Heart right ventricle (tissue), 16 donors: ENCODE results near the gene SGIP1. TPM values are rescaled to one million over a fixed set of nuclear protein-coding genes. Genes with fewer than 3 reads are reported as not detected.
A peak's percentile ranks its signal among the peaks of the same experiment; 100 is the strongest.

Experiments
- ATAC-seq, 8 donors: fragments of 200-7000 bp; cut with Tn5 transposase; one replicate each; pipeline ENCODE4 v1.9.1; 2020; ENCODE audit warnings: mild to moderate bottlenecking in 8 of 8, moderate library complexity in 8 of 8, moderate number of reproducible peaks in 1 of 8
- DNase-seq, 2 donors: peaks; one replicate each; pipeline ENCODE4 v3.0.0-alpha.2; 2020
- H3K27ac ChIP-seq, 10 donors: fragments of 200-600 bp; sonication (generic) in 2 of 10; one replicate each; pipeline versions ENCODE4 v1.5.0 to v1.8.0; 2020 to 2022; ENCODE audit warnings: mild to moderate bottlenecking in 3 of 10
- H3K27me3 ChIP-seq, 7 donors: fragments of 200-600 bp; one replicate each; pipeline ENCODE4 v1.8.0; 2021 to 2022; ENCODE audit warnings: mild to moderate bottlenecking in 2 of 7
- H3K36me3 ChIP-seq, 9 donors: fragments of 200-600 bp; sonication (generic) in 1 of 9; one replicate each; pipeline versions ENCODE4 v1.5.0 to v1.8.0; 2020 to 2022; ENCODE audit warnings: mild to moderate bottlenecking in 2 of 9
- H3K4me1 ChIP-seq, 9 donors: fragments of 200-600 bp; sonication (generic) in 1 of 9; one replicate each; pipeline versions ENCODE4 v1.5.0 to v1.8.0; 2020 to 2022; ENCODE audit warnings: mild to moderate bottlenecking in 4 of 9
- H3K4me3 ChIP-seq, 10 donors: fragments of 200-600 bp; sonication (generic) in 2 of 10; one replicate each; pipeline versions ENCODE4 v1.5.0 to v1.8.0; 2020 to 2022; ENCODE audit warnings: mild to moderate bottlenecking in 7 of 10, moderate library complexity in 2 of 10
- H3K9me3 ChIP-seq, 11 donors: fragments of 200-600 bp in 10 of 11; sonication (generic) in 2 of 11; one replicate each; pipeline versions ENCODE4 v1.5.0 to v1.8.0; 2013 to 2022; ENCODE audit warnings: mild to moderate bottlenecking in 2 of 11, control low read depth in 1 of 11, moderate library complexity in 1 of 11
- CTCF ChIP-seq, 9 donors: fragments of 200-600 bp; sonication (generic) in 2 of 9; IDR thresholded peaks; one replicate each; pipeline versions ENCODE4 v1.5.0 to v1.8.0; 2021 to 2022; ENCODE audit warnings: antibody characterized with exemption in 9 of 9, mild to moderate bottlenecking in 5 of 9, moderate library complexity in 1 of 9
- WGBS, 2 donors: extraction: QIAGEN DNeasy Blood & Tissue Kit; methylation state at CpG; one replicate each; pipeline ENCODE4 v1.1.7; 2013; ENCODE audit warnings: inconsistent platforms in 1 of 2; 5-methylcytosine and 5-hydroxymethylcytosine counted together
- intact Hi-C, 10 donors: fragments of 100-400 bp; cut with DNase I; formaldehyde crosslinking; loops; one replicate each; pipeline versions ENCODE4 v1.11.1 to v1.14.2; 2022
- polyA plus RNA-seq, 2 donors: library from polyadenylated mRNA; stranded (reverse); fragments of 200-250 nt; gene quantifications; one replicate each; pipeline ENCODE4 v1.2.3, GENCODE V29; 2013
- total RNA-seq, 10 donors: library from RNA; stranded (reverse); fragmentation: NEBNext Ultra II Directional in 3 of 10; extraction: Animal tissue kit (Norgen Biotek cat#: 25700) in 3 of 10; gene quantifications; one replicate each; pipeline versions ENCODE4 v1.2.1 to v1.2.4, GENCODE V29; 2021 to 2023
- donor health status: Arrhythmogenic right ventricular cardiomyopathy.
- donor health status: ischemic (EF 13 %, LVEDD 7.1; RV severe dilation, severe dysfunction).
- donor health status: healthy with polysubstance abuse.
- donor health status: DM: no; HTN: yes; CAD: no.
- donor health status: DM: no; HTN: no; CAD: no.
- donor health status: ischemic (EF 25% LVEDD 6.9; RV normal size, moderate dysfunction).
- donor health status: ischemic (EF 25% LVEDD 5.7; RV mildly dilated, moderate dysfunction).
- donor health status: healthy.
- donor health status: DM: yes; HTN: yes; CAD: no.
- donor health status: Ischemic cardiomyopathy.
- donor health status: ischemic (EF 35%, LVEDD 5.7; RV mildly dilated, moderate dysfunction).
- donor health status: nonischemic (EF 11% LVEDD 7.7; RV severe dilation, severe dysfunction).
- donor health status: DM: yes; HTN: yes; CAD: no.
- donor health status: PGD.
- donor health status: ischemic (EF 29% LVEDD 5.4; RV normal size, mild dysfunction).
- donor health status: nonischemic (EF 23%, LVEDD 6.1; RV moderate dilation, normal function).

Gene SGIP1
- total and polyA plus RNA-seq, 12 donors = 1.6 to 19.6 (median 4.9) TPM

GRCh38 chr1:66711420-66711819 is 177.5 kb downstream of the SGIP1 start:
- Histone ChIP-seq H3K4me1 (no peaks in the 10 kb centered on the region), H3K4me3 (no peak overlapping the region), H3K27me3 (no peaks in the 10 kb centered on the region), H3K9me3 (no peaks in the 10 kb centered on the region), H3K27ac (no peak overlapping the region), H3K36me3 (no peaks in the 10 kb centered on the region)
- peak in 5 of 9 donors; percentile 13 to 45 (median 23) for TF ChIP-seq CTCF (IDR thresholded peaks at IDR 0.05)
- intact Hi-C loops = no loop called here
- ATAC-seq (no peak), DNase-seq (no peak)
- WGBS, 2 donors = 17 to 33% methylated on average over 2 of the region's 2 CpGs

- peaks cover 0 to 3% (median 0%) of the 10 kb centered on the region in 9 donors for H3K36me3 ChIP-seq
- TF ChIP-seq CTCF (IDR thresholded peaks at IDR 0.05) = no peak
- intact Hi-C loops = loop anchor here in 1 of 10 donors (1.0 kb wide), 1 partner anchor 10 kb away; no protein-coding TSS in a partner anchor
- H3K27ac ChIP-seq = no peak overlapping the region
- H3K9me3 ChIP-seq = no peaks in the 10 kb centered on the region
- H3K4me1 ChIP-seq = no peaks in the 10 kb centered on the region
- no peaks in the 10 kb centered on the region for H3K27me3 ChIP-seq
- DNase-seq = no peak
- H3K4me3 ChIP-seq = no peak overlapping the region
- ATAC-seq = no peak
- WGBS, 2 donors = 42 to 64% methylated on average over 2 of the region's 2 CpGs
These were observed 178.9 kb downstream of the SGIP1 start for GRCh38 chr1:66712839-66713238.

GRCh38 chr1:66723985-66724384 is 190.0 kb downstream of the SGIP1 start:
- H3K4me3 ChIP-seq = no peak overlapping the region
- no peak for TF ChIP-seq CTCF (IDR thresholded peaks at IDR 0.05)
- H3K27ac ChIP-seq = no peak overlapping the region
- intact Hi-C loops = loop anchor here in 7 of 10 donors (1.0 to 10.0 kb wide), 7 partner anchors 11 to 769 kb away; partner anchors contain the start of gene SGIP1 (in 4 of the 7)
- no peak for DNase-seq
- no peak for ATAC-seq
- peaks cover 0 to 14% (median 5%) of the 10 kb centered on the region in 9 donors for H3K4me1 ChIP-seq
- H3K27me3 ChIP-seq = no peaks in the 10 kb centered on the region
- peaks cover 0 to 35% (median 0%) of the 10 kb centered on the region in 9 donors for H3K36me3 ChIP-seq
- H3K9me3 ChIP-seq = no peaks in the 10 kb centered on the region

GRCh38 chr1:66725885-66726665 is 192.1 kb downstream of the SGIP1 start:
- no peaks in the 10 kb centered on the region for H3K27me3 ChIP-seq
- WGBS, 2 donors = 30 to 32% methylated on average over 9 of the region's 9 CpGs
- H3K4me1 ChIP-seq = peaks cover 0 to 22% (median 8%) of the 10 kb centered on the region in 9 donors
- peak; percentile 52 to 90 (median 73) for ATAC-seq
- no peak overlapping the region for H3K27ac ChIP-seq
- H3K4me3 ChIP-seq = no peak overlapping the region
- DNase-seq = peak in 1 of 2 donors; percentile 68
- H3K36me3 ChIP-seq = peaks cover 0 to 31% (median 0%) of the 10 kb centered on the region in 9 donors
- TF ChIP-seq CTCF (IDR thresholded peaks at IDR 0.05) = peak; percentile 94 to 99 (median 96)
- H3K9me3 ChIP-seq = no peaks in the 10 kb centered on the region
- intact Hi-C loops = loop anchor here in 8 of 10 donors (5.0 to 10.0 kb wide), 8 partner anchors 191 to 771 kb away; partner anchors contain the start of gene SGIP1 (in 4 of the 8)
